SK-N-SH (cell line): ENCODE measurements around the gene PDXP. TPM values are rescaled to one million over a fixed set of nuclear protein-coding genes. Genes with fewer than 3 reads are reported as not detected.

Experiments
- CTCF ChIA-PET: fragments of 300-600, 350-600 bp; formaldehyde crosslinking; extraction: SDS; loops from one replicate; lab custom pipeline; 2021; lab: Yijun Ruan, JAX
- POLR2A ChIA-PET: fragments of 350-600 bp; sonication (Branson Sonifier 250); formaldehyde crosslinking; extraction: SDS; loops from one replicate; lab custom pipeline; 2020; ENCODE audit warnings: antibody characterized with exemption, inconsistent platforms; lab: Yijun Ruan, JAX
- DNase-seq: peaks from one replicate; pipeline ENCODE4 v3.0.0; 2012
- H2AFZ ChIP-seq: fragments of 200-600 bp; sonication (generic); 2 replicates; pipeline ENCODE4 v1.8.1; 2016; ENCODE audit warnings: antibody characterized with exemption, mild to moderate bottlenecking, low read depth
- H3F3A ChIP-seq: fragments of 200-600 bp; sonication (generic); replicated peaks from 2 replicates; pipeline ENCODE3; 2016; ENCODE audit warnings: antibody characterized with exemption, mild to moderate bottlenecking; ENCODE audit not compliant: insufficient read depth
- H3K27ac ChIP-seq, 2 experiments: fragments of 200-500 bp in 1 of 2; fragments of 200-600 bp in 1 of 2; sonication (Bioruptor generic) in 1 of 2; sonication (generic), shearing (Covaris generic) in 1 of 2; 2 replicates each; pipeline versions ENCODE4 v1.5.1 to v1.6.1; 2014 to 2016; ENCODE audit warnings: low read depth in 2 of 2, inconsistent platforms in 1 of 2, low read length in 1 of 2, mild to moderate bottlenecking in 1 of 2, mixed read lengths in 1 of 2
- H3K27me3 ChIP-seq: fragments of 200-600 bp; sonication (generic), shearing (Covaris generic); 2 replicates; pipeline ENCODE4 v1.6.1; 2016; ENCODE audit warnings: mixed run types; ENCODE audit not compliant: insufficient read depth
- H3K36me3 ChIP-seq, 2 experiments: fragments of 200-500 bp in 1 of 2; fragments of 200-600 bp in 1 of 2; sonication (Bioruptor generic) in 1 of 2; sonication (generic) in 1 of 2; replicated peaks in 1 of 2; 2 replicates each; pipeline versions ENCODE3 to v1.5.1; 2014 to 2016; ENCODE audit warnings: low read length in 1 of 2, mild to moderate bottlenecking in 1 of 2; ENCODE audit not compliant: insufficient read depth in 2 of 2, control insufficient read depth in 1 of 2
- H3K4me1 ChIP-seq, 2 experiments: fragments of 200-500 bp in 1 of 2; fragments of 200-600 bp in 1 of 2; sonication (Bioruptor generic) in 1 of 2; sonication (generic), shearing (Covaris generic) in 1 of 2; 2 replicates each; pipeline versions ENCODE4 v1.5.1 to v1.6.1; 2014 to 2016; ENCODE audit warnings: low read depth in 1 of 2, low read length in 1 of 2, mixed run types in 1 of 2; ENCODE audit not compliant: insufficient read depth in 2 of 2, control insufficient read depth in 1 of 2
- H3K4me2 ChIP-seq: fragments of 200-600 bp; sonication (generic), shearing (Covaris generic); 2 replicates; pipeline ENCODE4 v1.6.1; 2017; ENCODE audit warnings: mixed run types
- H3K4me3 ChIP-seq, 2 experiments: fragments of 200-500 bp in 1 of 2; fragments of 200-600 bp in 1 of 2; sonication (Bioruptor generic) in 1 of 2; sonication (generic), shearing (Covaris generic) in 1 of 2; 2 replicates each; pipeline versions ENCODE4 v1.5.1 to v1.8.1; 2014 to 2016; ENCODE audit warnings: low read depth in 2 of 2, inconsistent platforms in 1 of 2, low read length in 1 of 2, mild to moderate bottlenecking in 1 of 2, mixed read lengths in 1 of 2, moderate library complexity in 1 of 2
- H3K79me2 ChIP-seq: fragments of 200-600 bp; sonication (generic); 2 replicates; pipeline ENCODE4 v1.8.1; 2017; ENCODE audit warnings: mild to moderate bottlenecking; ENCODE audit not compliant: insufficient read depth
- H3K9ac ChIP-seq: fragments of 200-600 bp; sonication (generic); 2 replicates; pipeline ENCODE4 v1.6.1; 2017; ENCODE audit warnings: mixed run types
- H3K9me2 ChIP-seq: fragments of 200-600 bp; sonication (generic); 2 replicates; pipeline ENCODE4 v1.6.1; 2017; ENCODE audit warnings: mixed run types
- H3K9me3 ChIP-seq: fragments of 200-600 bp; sonication (generic); 2 replicates; pipeline ENCODE4 v1.6.1; 2017; ENCODE audit warnings: mixed run types, mild to moderate bottlenecking, moderate library complexity
- H4K20me1 ChIP-seq: fragments of 200-600 bp; sonication (generic); 2 replicates; pipeline ENCODE4 v1.6.1; 2017; ENCODE audit warnings: mild to moderate bottlenecking, mixed run types; ENCODE audit not compliant: insufficient read depth
- CTCF ChIP-seq: fragments of 200-600 bp; sonication (generic); IDR thresholded peaks from 2 replicates; pipeline ENCODE4 v1.6.1; 2017; ENCODE audit warnings: antibody characterized with exemption, mild to moderate bottlenecking, moderate library complexity
- ELF1 ChIP-seq: IDR thresholded peaks from 2 replicates; pipeline ENCODE4 v1.4.0; 2012
- FOSL2 ChIP-seq: IDR thresholded peaks from 2 replicates; pipeline ENCODE4 v1.4.0; 2012; ENCODE audit warnings: low read depth, mild to moderate bottlenecking, moderate library complexity, borderline replicate concordance
- FOXJ3 ChIP-seq: sonication (generic); formaldehyde crosslinking; IDR thresholded peaks from 2 replicates; pipeline ENCODE4 v1.5.1; 2020; ENCODE audit warnings: mild to moderate bottlenecking, missing genetic modification reagents
- GABPA ChIP-seq: IDR thresholded peaks from 2 replicates; pipeline ENCODE4 v1.4.0; 2012; ENCODE audit warnings: low read depth, mild to moderate bottlenecking
- JUND ChIP-seq: IDR thresholded peaks from 2 replicates; pipeline ENCODE4 v1.4.0; 2012
- POLR2AphosphoS5 ChIP-seq: IDR thresholded peaks from 2 replicates; pipeline ENCODE4 v1.6.1; 2012; ENCODE audit warnings: low read depth, low read length
- REST ChIP-seq: IDR thresholded peaks from 2 replicates; pipeline ENCODE4 v1.6.1; 2012; ENCODE audit warnings: mild to moderate bottlenecking, low read depth, low read length, moderate library complexity
- WGBS: methylation state at CpG from one replicate; pipeline ENCODE4 v1.1.6; 2017; ENCODE audit warnings: low lambda C conversion rate; 5-methylcytosine and 5-hydroxymethylcytosine counted together
- polyA plus RNA-seq, 3 experiments: library from polyadenylated mRNA; depleted of rRNA; stranded (reverse); fragments of >200 nt; gene quantifications; 2 replicates each; pipeline ENCODE4 v1.2.3, GENCODE V29; 2012
- TF ChIP-seq, protein P1 (sequence below): fragments of 150-350 bp; IDR thresholded peaks from 2 replicates; pipeline ENCODE4 v1.6.1; 2016; ENCODE audit warnings: mild to moderate bottlenecking, low read depth, low read length

Gene PDXP
- polyA plus RNA-seq, 1 of the 3 experiments (the other 2 are of a cell fraction), result 22.5 TPM

- Histone ChIP-seq H3K9me3 (no peaks in the 10 kb centered on the region), H3K27ac (peak overlapping the region in 1 of 2 experiments; percentile 94; a peak in 2 of 4 replicates), H3K9me2 (no peaks in the 10 kb centered on the region), H3K4me2 (no peak overlapping the region; the same call in 1 of the 2 replicates), H4K20me1 (peaks cover 45% of the 10 kb centered on the region), H3K79me2 (peaks cover 30% of the 10 kb centered on the region), H3K4me3 (no peak overlapping the region), H2AFZ (no peak overlapping the region)
- no peak for DNase-seq
- WGBS, result 75% methylated on average over 2 of the region's 2 CpGs
- TF ChIP-seq POLR2AphosphoS5, result peak; percentile 29; the same call in 1 of the 2 replicates
- TF ChIP-seq, protein P1, sequence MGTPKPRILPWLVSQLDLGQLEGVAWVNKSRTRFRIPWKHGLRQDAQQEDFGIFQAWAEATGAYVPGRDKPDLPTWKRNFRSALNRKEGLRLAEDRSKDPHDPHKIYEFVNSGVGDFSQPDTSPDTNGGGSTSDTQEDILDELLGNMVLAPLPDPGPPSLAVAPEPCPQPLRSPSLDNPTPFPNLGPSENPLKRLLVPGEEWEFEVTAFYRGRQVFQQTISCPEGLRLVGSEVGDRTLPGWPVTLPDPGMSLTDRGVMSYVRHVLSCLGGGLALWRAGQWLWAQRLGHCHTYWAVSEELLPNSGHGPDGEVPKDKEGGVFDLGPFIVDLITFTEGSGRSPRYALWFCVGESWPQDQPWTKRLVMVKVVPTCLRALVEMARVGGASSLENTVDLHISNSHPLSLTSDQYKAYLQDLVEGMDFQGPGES, result no peak
- 0 out of 2 replicates have a peak, but pooled peaks have one; percentile 12 for TF ChIP-seq GABPA
- peak; percentile 21; the same call in 1 of the 2 replicates for TF ChIP-seq FOSL2
- 0 out of 2 replicates have a peak, but pooled peaks have one; percentile 1 for TF ChIP-seq JUND
- no peak for TF ChIP-seq CTCF
- TF ChIP-seq FOXJ3 (CRISPR knock-in tag), result no peak
- TF ChIP-seq REST, result no peak
- TF ChIP-seq ELF1, result no peak
- TF ChIP-seq, all 33 proteins: peak for 4
- Histone ChIP-seq H3F3A (peaks cover 61% of the 10 kb centered on the region), H3K27me3 (no peaks in the 10 kb centered on the region), H3K4me1 (peaks cover 10% of the 10 kb centered on the region in 2 experiments; a peak in 2 of 4 replicates), H3K9ac (no peak overlapping the region), H3K36me3 (peaks cover 17 to 29% of the 10 kb centered on the region in 2 experiments)
- ChIA-PET POLR2A (interaction anchor here (0.6 to 2.0 kb wide), 6 partner anchors 10 to 73 kb away, joined by 3 to 6 read pairs (median 4); no protein-coding TSS in a partner anchor), CTCF (interaction anchor here (0.6 to 44.3 kb wide), 26 partner anchors 10 to 225 kb away, joined by 3 to 898 read pairs (median 5); partner anchors contain the start of genes GGA1, MICALL1, PDXP and SH3BP1)
These were observed 22.5 kb downstream of the PDXP start for GRCh38 chr22:37681001-37681424.
